ENCODE results near the gene APBA2.
"Not testable (repeated sequence)": the region's sequence is repeated elsewhere in the genome, so short reads cannot be mapped to it uniquely, and the experiment has no call there.

Gene APBA2

DNA sequence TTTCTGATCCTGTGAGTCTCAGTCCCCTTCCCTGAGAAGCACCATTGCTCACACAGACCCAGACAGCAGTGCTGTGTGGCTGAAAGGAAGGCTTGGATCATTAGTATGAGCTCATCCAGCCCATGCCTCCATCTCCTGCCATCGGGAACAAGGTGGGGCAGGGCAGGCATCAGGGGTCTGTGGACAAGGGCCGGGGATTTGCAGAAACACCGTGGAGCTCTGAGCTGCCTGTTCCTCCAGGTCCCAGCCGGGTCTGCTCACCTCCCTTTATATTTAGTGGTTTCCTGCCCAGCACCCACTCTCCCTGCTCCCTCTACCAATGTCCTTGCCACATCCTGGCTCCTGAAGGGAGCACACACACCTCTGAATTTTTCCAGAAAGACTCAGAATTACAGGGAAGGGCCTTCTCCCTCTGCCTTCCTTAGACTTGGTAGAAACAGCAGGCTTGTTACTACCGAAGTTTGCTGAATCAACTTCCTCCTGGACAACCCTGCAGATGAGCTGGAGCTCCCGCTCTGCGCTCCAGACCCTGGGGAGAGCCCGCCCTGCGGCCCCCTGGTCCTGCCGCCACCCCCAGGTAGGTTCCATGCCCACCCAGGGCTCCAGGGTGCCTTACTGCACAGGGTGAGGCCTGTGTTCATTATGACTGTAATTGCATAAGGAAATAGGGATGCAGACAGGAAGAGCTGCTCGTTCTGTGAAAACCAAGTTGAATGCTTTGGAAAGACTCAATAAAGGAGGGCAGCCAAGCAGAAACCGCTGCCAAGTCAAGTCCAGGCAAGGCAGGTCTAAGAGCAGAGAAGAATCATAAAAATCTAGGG lies 255.7 kb downstream of the APBA2 start:
- peak; percentile 71 for DNase-seq

- DNase-seq: no peak
Observed at GRCh38 chr15:29142129-29142747, 256.5 kb downstream of the APBA2 start.

GRCh38 chr15:29143293-29143692 lies 257.5 kb downstream of the APBA2 start:
- no peak for DNase-seq

DNA sequence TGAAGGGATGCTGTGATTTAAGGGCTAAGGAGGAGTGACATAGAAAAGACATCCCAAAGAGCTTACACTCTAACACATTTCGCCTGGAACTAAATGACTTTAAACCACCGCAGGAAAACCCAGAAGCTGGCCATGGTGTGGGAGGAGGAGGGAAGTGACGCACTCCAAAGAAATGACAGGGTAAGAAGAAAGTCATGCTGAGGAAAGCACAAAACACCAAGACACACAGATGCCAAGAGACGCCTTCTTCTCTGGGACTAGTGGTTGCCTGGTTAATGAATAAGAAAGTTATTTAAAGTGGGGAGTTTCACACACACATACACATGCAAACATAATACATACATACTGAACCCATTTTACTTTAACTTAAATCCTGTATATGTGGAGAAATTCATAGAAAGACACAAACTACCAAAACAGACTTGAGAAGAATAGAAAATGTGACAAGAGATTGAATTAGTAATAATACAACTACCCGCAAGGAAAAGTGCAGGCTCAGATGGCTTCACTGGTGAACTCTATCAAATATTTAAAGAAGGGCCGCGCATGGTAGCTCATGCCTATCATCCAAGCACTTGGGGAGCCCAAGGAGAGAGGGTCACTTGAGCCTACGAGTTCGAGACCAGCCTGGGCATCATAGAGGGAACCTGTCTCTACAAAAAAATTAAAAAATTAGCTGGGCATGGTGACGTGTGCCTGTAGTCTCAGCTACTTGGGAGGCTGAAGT lies 258.3 kb downstream of the APBA2 start:
- DNase-seq: no peak

DNA sequence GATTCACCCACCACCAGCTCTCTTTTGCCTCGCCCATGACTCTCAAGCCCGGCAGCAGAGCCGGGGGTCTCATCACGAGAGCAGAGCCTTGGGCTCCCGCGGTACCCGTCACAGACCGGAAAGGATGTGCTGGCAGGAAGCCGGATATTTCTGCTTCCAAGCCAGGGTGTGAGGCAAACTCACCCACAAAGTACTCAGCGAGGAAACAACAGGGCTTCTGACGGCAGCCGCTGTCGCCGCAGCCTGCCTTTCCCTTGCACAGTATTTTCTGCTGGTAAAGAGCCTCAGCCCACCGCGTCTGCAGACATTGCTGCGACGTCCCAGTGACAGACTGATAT lies 263.9 kb downstream of the APBA2 start:
- no peak for DNase-seq

DNA sequence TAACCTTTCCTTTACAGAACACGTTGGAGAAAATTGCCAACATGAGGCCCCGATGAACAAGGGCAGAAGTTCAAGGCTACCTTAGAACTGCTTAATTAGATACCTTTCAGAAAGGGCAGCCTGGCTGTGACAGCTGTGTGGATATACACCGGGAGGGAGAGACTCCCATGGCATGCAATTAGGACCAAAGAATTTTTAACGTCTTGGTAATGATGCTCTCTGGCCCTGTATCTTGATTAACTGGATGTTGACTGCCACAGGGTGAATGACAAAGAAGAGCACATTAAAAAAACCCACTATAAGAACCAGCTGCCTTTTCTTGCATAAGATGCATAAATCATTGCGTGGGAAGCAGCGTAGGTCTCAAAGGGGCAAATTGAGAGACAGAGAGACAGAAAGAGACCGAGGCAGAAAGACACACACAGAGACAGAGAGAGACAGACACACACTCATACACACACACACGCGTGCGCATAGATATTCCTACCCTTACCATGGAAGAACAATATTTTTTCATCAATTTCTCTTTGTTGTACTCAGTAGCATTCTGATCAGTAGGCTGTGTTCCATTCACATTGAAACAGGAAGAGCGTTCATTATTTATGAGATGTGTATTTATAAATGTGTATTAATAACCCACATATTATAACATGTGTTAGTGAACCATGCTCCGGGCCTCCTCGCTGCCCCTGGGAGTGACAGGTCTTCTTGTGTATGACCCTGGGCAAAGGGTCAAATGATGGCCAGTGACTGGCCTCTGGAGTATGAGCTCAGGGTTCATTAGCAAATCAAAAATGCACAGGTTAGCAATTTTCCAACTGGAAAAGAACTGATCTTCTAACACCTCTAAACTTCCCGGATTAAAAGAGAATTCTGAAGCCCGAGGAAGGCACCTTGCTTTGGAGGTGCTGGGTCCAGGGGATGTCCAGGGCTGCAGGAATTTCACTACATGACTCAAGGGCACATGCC lies 265.0 kb downstream of the APBA2 start:
- DNase-seq: no peak

- no peak for DNase-seq
Observed at GRCh38 chr15:29151484-29151857, 265.7 kb downstream of the APBA2 start.

GRCh38 chr15:29156521-29156920 lies 270.7 kb downstream of the APBA2 start:
- DNase-seq: no peak

DNA sequence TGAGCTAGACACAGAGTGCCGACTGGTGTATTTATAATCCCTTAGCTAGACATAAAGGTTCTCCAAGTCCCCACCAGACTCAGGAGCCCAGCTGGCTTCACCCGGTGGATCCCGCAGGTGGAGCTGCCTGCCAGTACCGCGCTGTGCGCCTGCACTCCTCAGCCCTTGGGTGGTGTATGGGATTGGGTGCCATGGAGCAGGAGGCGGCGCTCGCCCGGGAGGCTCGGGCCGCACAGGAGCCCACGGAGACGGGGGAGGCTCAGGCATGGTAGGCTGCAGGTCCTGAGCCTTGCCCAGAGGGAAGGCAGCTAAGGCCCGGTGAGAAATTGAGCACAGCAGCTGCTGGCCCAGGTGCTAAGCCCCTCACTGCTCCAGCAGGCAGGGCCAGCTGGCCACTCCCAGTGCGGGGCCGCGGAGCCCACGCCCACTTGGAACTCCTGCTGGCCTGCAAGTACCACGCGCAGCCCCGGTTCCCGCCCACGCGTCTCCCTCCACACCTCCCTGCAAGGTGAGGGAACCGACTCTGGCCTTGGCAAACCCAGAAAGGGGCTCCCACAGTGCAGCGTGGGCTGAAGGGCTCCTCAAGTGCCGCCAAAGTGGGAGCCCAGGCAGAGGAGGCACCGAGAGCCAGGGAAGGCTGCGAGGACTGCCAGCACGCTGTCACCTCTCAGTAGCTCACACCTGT lies 274.1 kb downstream of the APBA2 start:
- no peak for DNase-seq

DNA sequence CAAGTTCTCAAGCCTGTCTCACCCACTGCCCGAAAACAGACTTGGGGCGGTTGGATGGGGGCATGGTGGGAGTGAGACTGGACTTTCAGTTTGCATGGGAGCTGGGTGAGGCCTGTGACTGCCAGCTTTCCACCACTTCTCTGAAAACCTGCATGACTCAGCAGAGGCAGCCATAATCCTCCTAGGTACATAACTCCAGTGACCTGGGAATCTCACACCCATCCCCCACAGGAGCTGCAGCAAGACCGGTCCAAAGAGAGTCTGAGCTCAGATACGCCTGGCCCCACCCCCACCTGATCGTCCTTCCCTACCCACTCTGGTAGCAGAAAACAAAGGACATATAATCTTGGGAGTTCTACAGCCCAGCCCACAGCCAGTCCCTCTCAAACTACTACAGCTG lies 276.6 kb downstream of the APBA2 start:
- DNase-seq: no peak

- DNase-seq: not testable (repeated sequence)
Observed at GRCh38 chr15:29167122-29167521, 281.3 kb downstream of the APBA2 start.

Data from right hindlimb (tissue), 1 donor.